Ovary (tissue), 10 donors: ENCODE measurements around the gene PAGR1. TPM values are rescaled to one million over a fixed set of nuclear protein-coding genes. Genes with fewer than 3 reads are reported as not detected.

Experiments
- DNase-seq, 5 donors: peaks; one replicate each; pipeline ENCODE4 v3.0.0-alpha.2; 2019 to 2020
- H3K27ac ChIP-seq, 2 donors: fragments of 200-600 bp; one replicate each; pipeline versions ENCODE4 v1.5.1 to v1.8.0; 2019 to 2022
- H3K27me3 ChIP-seq: fragments of 200-600 bp; one replicate; pipeline ENCODE4 v1.8.0; 2022
- H3K36me3 ChIP-seq: fragments of 200-600 bp; sonication (generic); one replicate; pipeline ENCODE4 v1.5.1; 2019
- H3K4me1 ChIP-seq: one replicate; pipeline ENCODE4 v1.8.1; 2013; ENCODE audit warnings: mild to moderate bottlenecking, moderate library complexity; ENCODE audit not compliant: insufficient read depth
- H3K4me3 ChIP-seq: fragments of 200-600 bp; sonication (generic); one replicate; pipeline ENCODE4 v1.5.1; 2017
- H3K9me3 ChIP-seq, 2 donors: fragments of 200-600 bp in 1 of 2; sonication (generic) in 1 of 2; one replicate each; pipeline versions ENCODE4 v1.5.1 to v1.8.1; 2013 to 2019; ENCODE audit warnings: mild to moderate bottlenecking in 1 of 2, moderate library complexity in 1 of 2
- EP300 ChIP-seq: sonication (generic); formaldehyde crosslinking; IDR thresholded peaks from one replicate; pipeline ENCODE4 v1.6.1; 2017; ENCODE audit warnings: antibody characterized with exemption
- POLR2A ChIP-seq: fragments of 450-650 bp; IDR thresholded peaks from one replicate; pipeline ENCODE4 v1.6.1; 2017; ENCODE audit warnings: antibody characterized with exemption, mild to moderate bottlenecking, moderate library complexity
- WGBS, 3 donors: extraction: QIAGEN DNeasy Blood & Tissue Kit in 1 of 3; methylation state at CpG; one replicate each; pipeline versions ENCODE4 v1.1.5 to v1.1.7; 2013 to 2017; 5-methylcytosine and 5-hydroxymethylcytosine counted together
- intact Hi-C, 4 donors: fragments of 100-400 bp; cut with DNase I; formaldehyde crosslinking; loops; one replicate each; pipeline versions ENCODE4 v1.11.0 to v1.15.1; 2022 to 2023
- long read RNA-seq, 3 donors: library from polyadenylated mRNA in 2 of 3; unstranded in 2 of 3; transcript quantifications; one replicate each; pipeline ENCODE4 v2.0.0 and lab custom pipeline, GENCODE V29; 2021 to 2026
- polyA plus RNA-seq, 2 donors: library from polyadenylated mRNA; stranded (reverse); fragments of 200-250 nt in 1 of 2; fragments of 350-450 nt in 1 of 2; fragmentation: Illumina TruSeq in 1 of 2; extraction: RNeasy Lipid Tissue Mini Kit (QIAGEN cat#74804) in 1 of 2; gene quantifications; one replicate each; pipeline ENCODE4 v1.2.3, GENCODE V29; 2013 to 2014
- total RNA-seq, 7 donors: library from RNA; depleted of rRNA in 2 of 7; stranded (reverse); fragments of >200 nt in 2 of 7; fragmentation: NEBNext Ultra II Directional in 3 of 7; extraction: Animal tissue kit (Norgen Biotek cat#: 25700) in 3 of 7; gene quantifications; one replicate each; pipeline versions ENCODE4 v1.1.0 to v1.2.4, GENCODE V29; 2016 to 2023
- TF ChIP-seq, protein P1 (sequence below), 3 donors: fragments of 450-650 bp in 2 of 3; fragments of 200-600 bp in 1 of 3; IDR thresholded peaks; one replicate each; pipeline versions ENCODE4 v1.5.1 to v1.8.0; 2016 to 2022; ENCODE audit warnings: antibody characterized with exemption in 3 of 3, mild to moderate bottlenecking in 1 of 3
- donor health status: DM: no; HTN: no; CAD: no; lungs with moderate emphysema.
- donor health status: DM: no; HTN: no; CAD: no.
- donor health status: Bipolar disorder and iron deficiency.
- donor health status: DM: yes; HTN: yes; CAD: no.
- donor health status: DM: no; HTN: no; CAD: no.
- donor health status: DM: yes; HTN: yes; CAD: no.

The PAGR1 gene
- total RNA-seq (10 to 100 TPM; 41.3 to 83.6 (median 66.6) TPM), polyA plus RNA-seq (10 to 100 TPM; 13.9 to 63.3 TPM)
- long read RNA-seq, donor 1, transcript PAGR1-201 (3 exons, 1,702 nt), result major isoform, 387 of 387 reads
- long read RNA-seq, donor 1, partial matches to known transcripts, result 0 of 387 reads
- long read RNA-seq, donor 1, other reads (novel, unspliced or antisense), result 0 of 387 reads
- long read RNA-seq, donor 2, transcript PAGR1-201 (3 exons, 1,702 nt), result major isoform, 33 of 33 reads
- long read RNA-seq, donor 2, partial matches to known transcripts, result 0 of 33 reads
- long read RNA-seq, donor 2, other reads (novel, unspliced or antisense), result 0 of 33 reads
- long read RNA-seq, donor 3, transcript PAGR1-201 (3 exons, 1,702 nt), result major isoform, 126 of 126 reads
- long read RNA-seq, donor 3, partial matches to known transcripts, result 0 of 126 reads
- long read RNA-seq, donor 3, other reads (novel, unspliced or antisense), result 0 of 126 reads

DNA sequence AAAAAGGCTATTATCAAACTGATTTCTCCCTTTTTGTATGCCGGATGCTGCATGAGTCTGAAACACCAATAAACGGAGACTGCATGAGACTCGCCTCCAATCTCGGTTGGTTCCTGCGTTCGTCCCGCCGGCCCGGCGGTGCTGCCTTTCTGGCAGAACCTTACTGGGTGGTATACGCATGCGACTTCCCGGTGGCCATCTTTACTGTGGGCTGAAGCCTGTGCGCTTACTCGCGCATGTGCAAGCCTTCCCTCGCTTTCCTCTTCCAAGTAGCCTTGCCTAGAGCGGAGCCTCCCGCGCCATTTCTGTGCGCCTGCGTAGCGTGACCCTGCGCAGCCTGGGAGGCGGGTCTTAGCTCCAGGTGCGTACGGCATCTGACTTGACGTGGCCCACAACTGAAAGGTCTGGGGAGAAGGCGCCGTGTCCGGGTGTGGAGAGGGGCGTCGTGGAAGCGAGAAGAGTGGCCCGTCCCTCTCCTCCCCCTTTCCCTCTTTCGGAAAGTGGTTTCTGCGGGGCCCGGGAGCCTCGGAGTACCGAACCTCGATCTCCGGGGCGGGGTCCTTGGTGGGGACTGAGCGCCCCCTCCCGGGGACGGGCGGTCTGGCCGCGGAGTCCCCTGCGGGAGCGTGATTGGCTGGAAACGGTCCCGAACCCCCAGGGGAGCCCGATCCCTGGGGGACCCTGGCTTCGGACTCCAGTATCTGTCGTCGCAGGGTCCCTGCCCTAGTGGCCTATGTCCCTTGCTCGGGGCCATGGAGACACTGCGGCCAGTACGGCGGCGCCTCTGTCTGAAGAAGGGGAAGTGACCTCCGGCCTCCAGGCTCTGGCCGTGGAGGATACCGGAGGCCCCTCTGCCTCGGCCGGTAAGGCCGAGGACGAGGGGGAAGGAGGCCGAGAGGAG, at the start of gene PAGR1:
Gene PAGR1 (plus strand): TSS at position 360 of the 901 bp plus-strand sequence. CDS start 374 bp downstream, at position 734.
- intact Hi-C loops, result loop anchor here in 1 of 4 donors (2.0 kb wide), 1 partner anchor 25 kb away; the partner anchor contains the start of gene KIF22
- no peak for TF ChIP-seq EP300
- TF ChIP-seq, protein P1, sequence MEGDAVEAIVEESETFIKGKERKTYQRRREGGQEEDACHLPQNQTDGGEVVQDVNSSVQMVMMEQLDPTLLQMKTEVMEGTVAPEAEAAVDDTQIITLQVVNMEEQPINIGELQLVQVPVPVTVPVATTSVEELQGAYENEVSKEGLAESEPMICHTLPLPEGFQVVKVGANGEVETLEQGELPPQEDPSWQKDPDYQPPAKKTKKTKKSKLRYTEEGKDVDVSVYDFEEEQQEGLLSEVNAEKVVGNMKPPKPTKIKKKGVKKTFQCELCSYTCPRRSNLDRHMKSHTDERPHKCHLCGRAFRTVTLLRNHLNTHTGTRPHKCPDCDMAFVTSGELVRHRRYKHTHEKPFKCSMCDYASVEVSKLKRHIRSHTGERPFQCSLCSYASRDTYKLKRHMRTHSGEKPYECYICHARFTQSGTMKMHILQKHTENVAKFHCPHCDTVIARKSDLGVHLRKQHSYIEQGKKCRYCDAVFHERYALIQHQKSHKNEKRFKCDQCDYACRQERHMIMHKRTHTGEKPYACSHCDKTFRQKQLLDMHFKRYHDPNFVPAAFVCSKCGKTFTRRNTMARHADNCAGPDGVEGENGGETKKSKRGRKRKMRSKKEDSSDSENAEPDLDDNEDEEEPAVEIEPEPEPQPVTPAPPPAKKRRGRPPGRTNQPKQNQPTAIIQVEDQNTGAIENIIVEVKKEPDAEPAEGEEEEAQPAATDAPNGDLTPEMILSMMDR (IDR thresholded peaks at IDR 0.05), result peak; percentile 86 to 93 (median 92)
- peak; percentile 78 for TF ChIP-seq POLR2A
- 0% methylated on average over 58 to 70 of the region's 70 CpGs for WGBS, 3 donors
- H3K4me1 ChIP-seq, result peaks cover 24% of the 10 kb centered on the region
- DNase-seq, result peak; percentile 98 to 99 (median 99)
- H3K36me3 ChIP-seq, result no peaks in the 10 kb centered on the region
- no peaks in the 10 kb centered on the region for H3K27me3 ChIP-seq
- peak within 1 kb of the TSS; percentile 95 for H3K4me3 ChIP-seq
- no peaks in the 10 kb centered on the region for H3K9me3 ChIP-seq
- peak within 1 kb of the TSS; percentile 89 to 98 for H3K27ac ChIP-seq

DNA sequence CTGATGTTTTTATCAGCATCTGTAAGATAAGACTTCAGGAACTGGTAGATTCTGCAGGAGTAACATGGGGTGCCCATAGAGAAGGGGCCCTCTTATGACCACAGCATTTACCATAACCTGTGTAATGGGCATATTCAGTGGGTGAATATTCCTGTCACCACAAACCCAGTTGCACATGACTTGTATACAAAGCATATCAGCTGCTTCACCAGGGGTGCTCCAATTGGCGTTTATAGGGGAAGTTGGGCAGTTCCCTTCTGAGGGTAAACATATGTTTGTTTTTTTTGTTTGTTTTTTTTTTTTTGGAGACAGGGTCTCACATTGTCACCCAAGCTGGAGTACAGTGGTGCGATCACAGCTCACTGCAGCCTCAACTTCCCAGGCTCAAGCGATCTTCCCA, 49.4 kb upstream of the PAGR1 start:
- Histone ChIP-seq H3K27ac (no peak overlapping the region), H3K36me3 (no peaks in the 10 kb centered on the region), H3K27me3 (no peaks in the 10 kb centered on the region), H3K4me1 (no peaks in the 10 kb centered on the region), H3K9me3 (no peaks in the 10 kb centered on the region), H3K4me3 (no peak overlapping the region)
- 88 to 89% (median 88%) methylated on average over 3 of the region's 3 CpGs for WGBS, 3 donors
- intact Hi-C loops, result no loop called here
- no peak for TF ChIP-seq EP300
- TF ChIP-seq, protein P1 (IDR thresholded peaks at IDR 0.05), result no peak
- no peak for TF ChIP-seq POLR2A
- no peak for DNase-seq

DNA sequence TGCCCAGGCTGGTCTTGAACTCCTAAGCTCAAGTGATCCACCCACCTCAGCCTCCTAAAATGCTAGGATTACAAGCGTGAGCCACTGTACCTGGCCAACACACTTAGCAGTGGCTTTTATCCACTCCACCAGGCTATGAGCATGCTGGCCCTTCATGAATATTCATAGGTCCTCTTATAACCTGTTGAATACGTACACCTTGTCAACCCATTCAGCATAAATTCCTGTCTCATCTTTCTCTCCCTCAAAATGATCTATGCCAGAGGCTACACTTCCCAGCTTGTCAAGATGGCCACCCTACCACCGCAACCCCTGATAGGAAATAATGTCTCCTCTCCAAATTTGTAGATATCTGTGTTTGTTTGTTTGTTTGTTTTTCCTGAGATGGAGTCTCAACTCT, 48.9 kb upstream of the PAGR1 start:
- intact Hi-C loops, result no loop called here
- no peaks in the 10 kb centered on the region for H3K9me3 ChIP-seq
- no peaks in the 10 kb centered on the region for H3K4me1 ChIP-seq
- 90 to 97% (median 93%) methylated on average over 3 of the region's 3 CpGs for WGBS, 3 donors
- H3K36me3 ChIP-seq, result no peaks in the 10 kb centered on the region
- H3K4me3 ChIP-seq, result no peak overlapping the region
- no peak for DNase-seq
- no peak overlapping the region for H3K27ac ChIP-seq
- H3K27me3 ChIP-seq, result no peaks in the 10 kb centered on the region
- TF ChIP-seq POLR2A (no peak), EP300 (no peak)
- TF ChIP-seq, protein P1 (IDR thresholded peaks at IDR 0.05), result no peak

DNA sequence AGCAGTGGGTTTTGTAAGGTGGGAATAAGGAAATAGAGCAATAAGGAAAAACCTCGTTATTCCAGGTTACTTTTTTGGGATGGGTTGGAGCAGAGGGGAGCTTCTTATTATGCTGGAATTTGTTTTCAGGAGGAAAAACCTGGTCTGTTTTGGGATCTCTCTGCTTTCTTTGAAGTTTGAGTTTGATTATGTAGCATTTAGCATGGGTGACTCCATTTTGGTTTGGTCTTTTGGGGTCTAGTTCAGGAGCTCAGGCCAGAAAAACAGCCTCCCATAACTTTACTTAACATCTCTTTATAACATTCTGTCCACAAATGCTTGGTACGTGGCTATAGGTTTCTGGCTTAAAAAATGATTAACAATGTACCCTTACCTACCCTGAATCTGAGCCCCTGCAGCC, 46.4 kb upstream of the PAGR1 start:
- 80 to 85% (median 82%) methylated on average over 2 of the region's 2 CpGs for WGBS, 3 donors
- no peak for DNase-seq
- no peaks in the 10 kb centered on the region for H3K36me3 ChIP-seq
- intact Hi-C loops, result no loop called here
- no peak overlapping the region for H3K4me3 ChIP-seq
- H3K9me3 ChIP-seq, result no peaks in the 10 kb centered on the region
- TF ChIP-seq, protein P1 (IDR thresholded peaks at IDR 0.05), result no peak
- no peak for TF ChIP-seq EP300
- TF ChIP-seq POLR2A, result no peak
- H3K27ac ChIP-seq, result no peak overlapping the region
- no peaks in the 10 kb centered on the region for H3K4me1 ChIP-seq
- no peaks in the 10 kb centered on the region for H3K27me3 ChIP-seq
